ENCODE measurements around the gene LITAFD.

DNA sequence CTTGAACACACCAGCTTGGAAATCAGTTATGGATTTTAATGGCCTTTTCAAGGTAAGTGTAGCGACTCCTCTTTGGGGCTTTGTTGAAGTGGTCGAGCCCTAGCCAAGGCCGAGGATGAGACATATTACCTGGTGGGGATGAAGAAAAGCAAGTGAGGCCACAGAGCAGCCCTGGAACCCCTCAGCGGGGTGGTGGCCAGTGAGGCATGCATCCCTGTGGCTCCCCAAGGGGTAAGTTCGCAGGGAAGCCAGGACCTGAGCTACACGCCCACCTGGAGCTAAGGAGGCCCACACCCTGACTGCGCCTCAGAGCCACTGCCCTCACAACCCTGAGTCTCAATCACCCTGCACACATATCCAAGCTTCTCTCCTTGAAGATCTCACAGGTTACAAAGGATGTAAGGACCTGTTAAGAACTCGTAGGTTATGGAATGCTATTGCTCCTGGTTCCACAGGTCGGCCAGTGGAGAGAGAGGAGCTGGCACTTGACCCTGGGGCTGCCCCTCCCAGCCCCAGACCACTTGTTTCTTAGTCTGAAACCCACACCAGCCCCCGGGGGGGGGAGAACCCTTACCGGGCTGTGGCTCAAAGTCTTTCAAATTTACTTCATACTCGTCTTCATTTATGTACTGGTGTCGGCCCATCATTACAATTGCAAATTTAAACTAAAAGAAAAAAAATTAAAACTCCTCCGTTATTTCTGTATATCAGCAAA lies 12.0 kb downstream of the LITAFD start:
- TF ChIP-seq, protein P1, sequence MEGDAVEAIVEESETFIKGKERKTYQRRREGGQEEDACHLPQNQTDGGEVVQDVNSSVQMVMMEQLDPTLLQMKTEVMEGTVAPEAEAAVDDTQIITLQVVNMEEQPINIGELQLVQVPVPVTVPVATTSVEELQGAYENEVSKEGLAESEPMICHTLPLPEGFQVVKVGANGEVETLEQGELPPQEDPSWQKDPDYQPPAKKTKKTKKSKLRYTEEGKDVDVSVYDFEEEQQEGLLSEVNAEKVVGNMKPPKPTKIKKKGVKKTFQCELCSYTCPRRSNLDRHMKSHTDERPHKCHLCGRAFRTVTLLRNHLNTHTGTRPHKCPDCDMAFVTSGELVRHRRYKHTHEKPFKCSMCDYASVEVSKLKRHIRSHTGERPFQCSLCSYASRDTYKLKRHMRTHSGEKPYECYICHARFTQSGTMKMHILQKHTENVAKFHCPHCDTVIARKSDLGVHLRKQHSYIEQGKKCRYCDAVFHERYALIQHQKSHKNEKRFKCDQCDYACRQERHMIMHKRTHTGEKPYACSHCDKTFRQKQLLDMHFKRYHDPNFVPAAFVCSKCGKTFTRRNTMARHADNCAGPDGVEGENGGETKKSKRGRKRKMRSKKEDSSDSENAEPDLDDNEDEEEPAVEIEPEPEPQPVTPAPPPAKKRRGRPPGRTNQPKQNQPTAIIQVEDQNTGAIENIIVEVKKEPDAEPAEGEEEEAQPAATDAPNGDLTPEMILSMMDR (IDR thresholded peaks at IDR 0.05), result no peak
- no peak for TF ChIP-seq POLR2A (IDR thresholded peaks at IDR 0.05; ENCODE audit: low read depth)

Measured in esophagus muscularis mucosa (tissue), 3 donors.